Measurements from ENCODE around the gene PARD6B.
"Not testable (repeated sequence)": the region's sequence is repeated elsewhere in the genome, so short reads cannot be mapped to it uniquely, and the experiment has no call there.

The PARD6B gene

GRCh38 chr20:50799890-50800550 is 68.6 kb downstream of the PARD6B start:
- Histone ChIP-seq H3K36me3 (replicated peaks; ENCODE audit: low read depth, low read length) (no peaks in the 10 kb centered on the region), H3K27me3 (ENCODE audit: low read depth, low read length) (no peaks in the 10 kb centered on the region; the same call in 1 of the 2 replicates), H3K27ac (ENCODE audit: low read length) (no peak overlapping the region), H3K4me3 (ENCODE audit: low read length) (peak overlapping the region; percentile 11; the same call in 1 of the 2 replicates), H3K9ac (ENCODE audit: low read length) (peak overlapping the region; percentile 11; the same call in 1 of the 2 replicates), H3K9me3 (ENCODE audit: insufficient read depth, low read length) (no peaks in the 10 kb centered on the region), H4K20me1 (ENCODE audit: insufficient read depth, low read length) (no peaks in the 10 kb centered on the region), H3K4me2 (ENCODE audit: low read length) (peak overlapping the region; percentile 51), H2AFZ (ENCODE audit: low read depth, low read length) (peak overlapping the region; percentile 52; the same call in 1 of the 2 replicates), H3K79me2 (ENCODE audit: low read length) (no peaks in the 10 kb centered on the region), H3K4me1 (ENCODE audit: low read length) (peaks cover 29% of the 10 kb centered on the region)
- TF ChIP-seq EZH2phosphoT487 (IDR thresholded peaks at IDR 0.05; ENCODE audit: low read depth) (no peak), CTCF (IDR thresholded peaks at IDR 0.05; ENCODE audit: low read depth, low read length) (no peak)

- H3K27ac ChIP-seq (ENCODE audit: low read length); H3K9ac ChIP-seq (ENCODE audit: low read length); H4K20me1 ChIP-seq (ENCODE audit: insufficient read depth, low read length); H3K4me2 ChIP-seq (ENCODE audit: low read length); H3K79me2 ChIP-seq (ENCODE audit: low read length); H2AFZ ChIP-seq (ENCODE audit: low read depth, low read length); H3K36me3 ChIP-seq (replicated peaks; ENCODE audit: low read depth, low read length); H3K27me3 ChIP-seq (ENCODE audit: low read depth, low read length); H3K4me3 ChIP-seq (ENCODE audit: low read length); H3K9me3 ChIP-seq (ENCODE audit: insufficient read depth, low read length): not testable (repeated sequence)
- H3K4me1 ChIP-seq (ENCODE audit: low read length) = peaks cover 28% of the 10 kb centered on the region
Observed at GRCh38 chr20:50800986-50801746, 69.8 kb downstream of the PARD6B start.

GRCh38 chr20:50801747-50802125 is 70.4 kb downstream of the PARD6B start:
- no peak overlapping the region for H3K4me3 ChIP-seq (ENCODE audit: low read length)
- H3K79me2 ChIP-seq (ENCODE audit: low read length) = no peaks in the 10 kb centered on the region
- H3K27ac ChIP-seq (ENCODE audit: low read length) = no peak overlapping the region
- H3K9me3 ChIP-seq (ENCODE audit: insufficient read depth, low read length) = no peaks in the 10 kb centered on the region
- peaks cover 28% of the 10 kb centered on the region for H3K4me1 ChIP-seq (ENCODE audit: low read length)
- H4K20me1 ChIP-seq (ENCODE audit: insufficient read depth, low read length) = no peaks in the 10 kb centered on the region
- no peak overlapping the region for H3K4me2 ChIP-seq (ENCODE audit: low read length)
- no peaks in the 10 kb centered on the region for H3K27me3 ChIP-seq (ENCODE audit: low read depth, low read length)
- no peak overlapping the region for H3K9ac ChIP-seq (ENCODE audit: low read length)
- no peaks in the 10 kb centered on the region for H3K36me3 ChIP-seq (replicated peaks; ENCODE audit: low read depth, low read length)
- H2AFZ ChIP-seq (ENCODE audit: low read depth, low read length) = no peak overlapping the region
- TF ChIP-seq EZH2phosphoT487 (IDR thresholded peaks at IDR 0.05; ENCODE audit: low read depth) = no peak

GRCh38 chr20:50802289-50802688 is 70.9 kb downstream of the PARD6B start:
- TF ChIP-seq EZH2phosphoT487 (IDR thresholded peaks at IDR 0.05; ENCODE audit: low read depth) (no peak), CTCF (IDR thresholded peaks at IDR 0.05; ENCODE audit: low read depth, low read length) (no peak)
- H3K9ac ChIP-seq (ENCODE audit: low read length) = no peak overlapping the region
- no peak overlapping the region for H2AFZ ChIP-seq (ENCODE audit: low read depth, low read length)
- H3K36me3 ChIP-seq (replicated peaks; ENCODE audit: low read depth, low read length) = no peaks in the 10 kb centered on the region
- no peaks in the 10 kb centered on the region for H4K20me1 ChIP-seq (ENCODE audit: insufficient read depth, low read length)
- peaks cover 28% of the 10 kb centered on the region for H3K4me1 ChIP-seq (ENCODE audit: low read length)
- H3K4me3 ChIP-seq (ENCODE audit: low read length) = no peak overlapping the region
- H3K4me2 ChIP-seq (ENCODE audit: low read length) = no peak overlapping the region
- H3K9me3 ChIP-seq (ENCODE audit: insufficient read depth, low read length) = no peaks in the 10 kb centered on the region
- no peak overlapping the region for H3K27ac ChIP-seq (ENCODE audit: low read length)
- H3K79me2 ChIP-seq (ENCODE audit: low read length) = no peaks in the 10 kb centered on the region
- H3K27me3 ChIP-seq (ENCODE audit: low read depth, low read length) = no peaks in the 10 kb centered on the region

Measured in OCI-LY3 (cell line).